Dermis blood vessel endothelial cell (primary cell): ENCODE measurements around the gene KIF1A. TPM values are rescaled to one million over a fixed set of nuclear protein-coding genes. Genes with fewer than 3 reads are reported as not detected.
"Not testable (repeated sequence)": the region's sequence is repeated elsewhere in the genome, so short reads cannot be mapped to it uniquely, and the experiment has no call there.

Experiments
- DNase-seq: peaks from one replicate; pipeline ENCODE4 v3.0.0; 2010
- total RNA-seq: library from RNA; depleted of rRNA; stranded (reverse); fragments of >200 nt; gene quantifications from 2 replicates; pipeline ENCODE4 v1.2.3, GENCODE V29; 2014

KIF1A gene
- total RNA-seq, 1 donor from 2014 or later, result not detected

DNA sequence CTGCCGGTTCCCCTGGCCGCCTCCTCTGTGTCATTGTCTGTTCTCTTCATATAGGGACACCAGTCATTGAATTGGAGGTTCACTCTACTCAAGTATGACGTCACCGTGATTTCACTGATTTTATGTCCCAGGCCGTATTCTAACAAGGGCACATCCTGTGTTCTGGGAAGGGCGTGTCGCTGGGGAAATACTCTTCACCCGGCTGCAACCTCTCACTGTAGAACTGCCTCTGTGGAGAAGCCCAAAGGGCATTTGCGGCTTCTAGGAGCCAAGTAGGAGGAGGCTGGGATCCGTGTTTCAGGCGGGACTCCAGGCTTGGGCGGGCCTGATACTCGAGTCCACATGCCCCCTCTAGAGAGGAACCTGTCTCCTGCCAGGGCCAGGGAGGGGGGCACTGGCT, 123.5 kb downstream of the KIF1A start:
- not testable (repeated sequence) for DNase-seq

DNA sequence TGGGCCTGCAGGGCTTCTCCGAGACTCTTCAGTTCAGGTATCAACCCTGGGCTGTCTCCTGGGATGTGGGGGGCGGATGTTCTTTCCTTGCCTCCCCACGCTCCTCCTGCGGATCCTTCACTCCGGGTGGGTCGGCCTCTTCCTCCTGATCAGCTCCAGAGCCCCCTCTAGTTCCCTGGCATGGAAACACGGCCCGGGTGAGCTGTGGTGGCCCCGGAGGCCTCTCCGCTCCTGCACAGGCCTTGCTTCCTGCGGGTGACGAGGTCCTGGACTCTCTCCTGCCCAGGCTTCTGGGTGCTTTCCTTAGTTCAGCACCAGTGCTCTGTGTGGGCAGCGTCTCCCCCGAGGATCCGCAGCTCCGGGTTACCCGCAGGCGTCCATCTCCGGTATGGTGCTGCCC, 124.4 kb downstream of the KIF1A start:
- DNase-seq, result not testable (repeated sequence)

DNA sequence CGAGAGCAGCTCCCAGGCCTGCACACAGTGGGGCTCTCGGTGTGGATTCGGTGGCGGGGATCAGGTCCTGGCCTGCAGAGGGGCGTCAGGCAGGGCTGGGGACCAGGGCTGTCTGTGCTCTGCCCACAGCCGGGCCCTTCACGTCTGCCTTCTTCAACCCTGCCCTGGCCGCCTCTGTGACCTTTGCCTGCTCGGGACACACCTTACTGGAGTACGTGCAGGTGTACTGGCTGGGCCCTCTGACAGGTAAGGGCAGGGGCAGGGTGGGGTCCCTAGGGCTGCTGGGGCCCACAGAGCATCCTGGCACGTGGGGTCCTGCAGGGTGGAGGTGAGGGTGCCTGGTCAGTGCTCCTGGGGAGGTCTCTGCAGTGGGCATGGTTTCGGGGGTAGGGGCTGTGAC, 125.7 kb downstream of the KIF1A start:
- not testable (repeated sequence) for DNase-seq

DNA sequence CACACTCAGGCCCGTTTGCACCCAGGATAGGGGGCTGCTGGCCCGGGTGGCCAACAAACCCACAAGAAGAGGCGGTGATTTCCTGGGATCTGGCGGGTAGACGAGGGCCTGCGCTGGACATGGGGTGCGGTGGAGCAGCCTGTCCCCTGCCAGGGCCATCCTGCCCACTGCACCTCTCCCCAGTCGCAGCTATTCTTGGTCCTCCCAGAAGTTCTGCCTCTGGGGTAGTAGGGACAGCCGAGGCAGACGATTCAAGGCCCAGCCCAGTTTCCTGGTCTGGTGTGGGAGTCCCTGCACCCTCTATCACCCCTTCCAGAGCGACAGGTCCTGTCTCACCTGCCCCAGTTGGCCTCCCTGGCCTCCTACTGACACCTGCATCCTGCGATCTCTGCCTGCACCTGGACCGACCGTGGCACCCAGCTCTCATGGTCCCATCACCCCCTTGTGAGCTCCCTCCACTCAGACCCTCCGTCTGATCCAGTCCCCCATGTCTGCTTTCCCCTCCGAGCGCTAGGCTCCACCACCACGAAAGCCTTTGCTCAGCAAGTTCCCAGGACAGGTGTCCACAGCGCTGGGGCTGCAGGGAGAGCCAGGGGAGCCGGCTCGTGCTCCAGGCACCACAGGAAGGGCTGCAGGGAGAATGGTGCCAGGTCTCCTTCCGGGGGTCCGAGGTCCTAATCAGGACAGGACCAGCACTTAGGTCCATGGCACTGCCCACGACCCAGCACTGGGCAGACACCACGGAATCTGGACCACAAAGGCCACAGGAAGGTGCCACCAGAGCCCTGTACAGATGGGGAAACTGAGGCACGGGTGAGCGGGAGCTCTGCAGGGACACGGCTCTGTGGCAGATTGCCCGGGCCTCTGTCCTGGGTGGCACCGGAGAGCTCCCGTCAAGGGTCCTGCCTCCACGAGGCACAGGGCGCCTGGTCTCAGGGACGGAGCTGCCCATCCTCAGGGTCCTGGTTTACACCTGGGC, 127.1 kb downstream of the KIF1A start:
- DNase-seq, result not testable (repeated sequence)

DNA sequence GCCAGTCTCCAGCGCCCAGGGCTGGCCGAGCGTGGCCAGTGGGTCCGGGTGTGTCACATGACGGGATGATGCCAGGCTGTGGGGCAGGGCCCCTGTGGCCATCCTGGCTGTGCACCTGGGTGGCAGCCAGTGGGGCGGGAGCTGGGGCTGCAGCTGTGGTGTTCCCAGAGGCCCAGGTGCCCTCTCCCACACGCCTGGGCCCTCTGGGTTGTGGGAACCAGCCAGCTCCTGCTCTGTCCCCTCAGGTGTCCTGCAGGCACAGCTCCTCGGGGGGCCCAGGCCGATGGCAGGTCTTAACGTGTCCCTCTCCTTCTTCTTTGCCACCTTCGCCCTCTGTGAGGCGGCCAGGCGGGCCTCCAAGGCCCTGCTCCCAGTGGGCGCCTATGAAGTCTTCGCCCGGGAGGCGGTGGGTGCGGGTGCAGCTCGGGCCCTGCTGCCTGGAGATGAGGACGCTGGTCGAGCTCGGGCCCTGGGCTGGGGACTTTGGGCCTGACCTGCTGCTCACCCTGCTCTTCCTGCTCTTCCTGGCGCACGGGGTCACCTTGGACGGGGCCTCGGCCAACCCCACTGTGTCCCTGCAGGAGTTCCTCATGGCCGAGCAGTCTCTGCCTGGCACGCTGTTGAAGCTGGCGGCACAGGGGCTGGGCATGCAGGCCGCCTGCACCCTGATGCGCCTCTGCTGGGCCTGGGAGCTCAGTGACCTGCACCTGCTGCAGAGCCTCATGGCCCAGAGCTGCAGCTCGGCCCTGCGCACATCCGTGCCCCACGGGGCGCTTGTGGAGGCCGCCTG, 128.2 kb downstream of the KIF1A start, which contains the start of gene AQP12A:
Gene AQP12A (plus strand): TSS at position 236 of the 790 bp plus-strand sequence. CDS start 48 bp downstream, at position 284.
- DNase-seq, result not testable (repeated sequence)

DNA sequence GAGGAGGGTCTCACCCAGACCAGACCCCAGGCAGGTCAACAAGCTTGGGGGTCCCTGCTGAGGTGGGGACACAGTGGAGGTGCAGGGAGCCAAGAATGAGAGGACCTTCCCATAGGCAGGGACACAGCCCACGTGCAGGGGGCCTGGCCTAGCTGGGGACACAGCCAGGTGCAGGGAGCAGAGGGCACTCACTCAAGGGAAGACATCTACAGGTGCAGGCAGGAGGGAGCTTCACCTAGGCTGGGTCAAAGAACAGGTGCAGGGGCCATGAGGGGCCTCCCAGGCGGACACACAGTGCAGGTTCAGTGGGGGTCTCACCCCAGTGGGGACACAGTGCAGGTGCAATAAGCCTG, 129.0 kb downstream of the KIF1A start:
- not testable (repeated sequence) for DNase-seq

DNA sequence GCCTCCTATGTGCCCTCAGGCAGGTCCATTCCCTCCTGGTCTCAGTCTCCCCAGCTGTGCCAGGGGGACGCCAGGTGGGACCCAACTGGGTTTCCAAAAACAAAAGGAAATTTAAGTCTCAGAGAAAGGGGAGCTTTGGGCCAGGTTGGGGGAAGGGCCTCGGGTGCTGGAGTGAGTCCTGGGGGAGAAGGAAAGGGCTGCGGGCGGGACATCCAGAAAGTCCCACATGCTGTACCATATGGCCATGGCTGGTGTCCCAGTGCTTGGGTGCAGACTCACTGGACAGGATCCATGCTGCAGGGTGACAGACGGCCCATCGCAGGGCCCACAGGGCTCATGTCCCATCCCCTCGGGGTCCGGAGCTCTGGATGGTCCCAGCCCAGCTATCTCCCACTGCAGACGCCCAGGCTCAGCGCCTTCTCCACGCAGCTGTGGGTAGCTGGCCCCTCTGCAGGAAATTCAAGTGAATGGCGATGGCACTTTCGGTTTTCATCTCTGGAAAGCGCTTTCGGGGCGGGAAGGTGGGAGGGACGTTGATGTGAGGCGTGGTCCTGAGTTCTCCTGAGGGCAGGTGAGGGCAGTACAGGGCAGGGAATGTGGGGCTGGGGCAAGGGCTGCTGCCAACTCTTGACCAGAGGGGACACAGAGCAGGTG, 129.5 kb downstream of the KIF1A start:
- not testable (repeated sequence) for DNase-seq

DNA sequence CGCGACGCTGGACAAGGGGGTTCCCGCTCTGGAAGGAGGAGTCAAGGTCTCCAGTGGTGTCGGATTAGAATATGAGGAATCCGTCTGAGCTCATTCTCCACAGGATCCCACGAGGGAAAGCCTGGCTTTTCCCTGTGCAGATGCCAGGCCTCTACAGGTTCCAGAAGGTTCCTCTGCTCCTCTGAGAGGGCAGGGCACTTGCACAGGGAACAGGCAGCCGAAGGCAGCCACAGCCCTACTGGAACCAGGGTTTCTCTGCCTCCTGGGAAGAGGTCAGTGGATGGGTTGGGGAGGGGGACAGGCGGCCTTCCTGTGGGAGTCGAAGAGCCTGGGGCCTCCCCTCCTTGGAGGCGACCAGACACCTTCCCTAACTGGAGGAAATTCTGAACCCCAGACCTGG, 130.0 kb downstream of the KIF1A start:
- DNase-seq, result no peak

DNA sequence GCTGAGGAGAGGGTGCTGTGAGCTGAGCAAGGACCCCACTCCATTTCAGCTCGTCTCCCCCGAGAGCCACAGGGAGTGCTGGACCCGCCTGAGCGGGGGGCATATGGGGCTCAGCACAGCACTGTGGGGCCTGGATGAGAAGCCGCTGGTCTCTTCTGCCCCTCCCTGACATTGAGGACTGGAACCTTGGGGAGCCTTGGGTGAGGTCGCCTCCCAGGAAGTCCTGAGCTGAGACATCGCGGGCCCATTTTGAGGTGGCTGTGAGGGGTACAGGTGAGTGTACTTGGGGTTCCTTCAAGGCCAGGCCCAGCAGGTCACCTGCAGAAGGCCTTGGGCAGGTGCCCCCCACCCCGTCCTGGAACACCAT, 131.5 kb downstream of the KIF1A start:
- DNase-seq, result no peak

DNA sequence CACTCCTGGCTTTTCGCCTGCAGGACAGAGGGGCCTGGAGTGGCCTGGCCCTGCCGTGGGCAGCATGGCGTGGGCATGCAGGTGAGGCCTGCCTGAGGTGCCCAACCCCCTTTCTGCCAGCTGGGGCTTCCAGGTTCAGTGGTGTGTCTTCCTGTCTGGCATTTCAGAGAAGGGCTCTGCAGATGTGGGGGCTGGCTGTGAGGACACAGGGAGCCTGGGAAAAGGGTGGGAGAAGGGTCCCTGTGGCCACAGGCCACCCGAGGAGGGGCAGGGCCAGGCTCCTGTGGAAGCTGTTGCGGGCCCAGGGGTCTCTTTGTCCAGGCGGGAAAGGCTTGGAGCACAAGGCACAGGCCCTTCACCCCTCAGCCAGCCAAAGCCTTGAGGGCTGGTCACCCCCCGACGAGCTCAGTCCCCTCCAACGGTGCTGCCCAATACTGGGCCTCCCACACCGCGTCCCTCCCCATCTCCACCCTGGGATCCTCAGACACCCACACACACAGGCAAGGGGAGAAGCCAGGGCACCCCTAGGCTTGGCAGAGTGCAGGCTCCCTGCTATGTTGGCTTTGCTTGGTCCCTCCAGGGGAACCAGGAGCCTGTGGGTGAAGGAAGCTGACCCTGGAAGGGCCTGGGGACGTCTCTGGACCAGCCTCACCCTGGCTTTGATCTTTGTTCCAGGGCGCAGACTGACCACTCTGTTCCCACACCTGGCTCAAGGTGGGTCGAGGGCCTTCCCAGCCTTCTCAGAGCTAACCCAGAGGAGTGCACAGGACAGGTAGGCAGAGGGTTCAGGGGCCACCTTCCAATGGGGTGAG, 132.1 kb downstream of the KIF1A start:
- no peak for DNase-seq

DNA sequence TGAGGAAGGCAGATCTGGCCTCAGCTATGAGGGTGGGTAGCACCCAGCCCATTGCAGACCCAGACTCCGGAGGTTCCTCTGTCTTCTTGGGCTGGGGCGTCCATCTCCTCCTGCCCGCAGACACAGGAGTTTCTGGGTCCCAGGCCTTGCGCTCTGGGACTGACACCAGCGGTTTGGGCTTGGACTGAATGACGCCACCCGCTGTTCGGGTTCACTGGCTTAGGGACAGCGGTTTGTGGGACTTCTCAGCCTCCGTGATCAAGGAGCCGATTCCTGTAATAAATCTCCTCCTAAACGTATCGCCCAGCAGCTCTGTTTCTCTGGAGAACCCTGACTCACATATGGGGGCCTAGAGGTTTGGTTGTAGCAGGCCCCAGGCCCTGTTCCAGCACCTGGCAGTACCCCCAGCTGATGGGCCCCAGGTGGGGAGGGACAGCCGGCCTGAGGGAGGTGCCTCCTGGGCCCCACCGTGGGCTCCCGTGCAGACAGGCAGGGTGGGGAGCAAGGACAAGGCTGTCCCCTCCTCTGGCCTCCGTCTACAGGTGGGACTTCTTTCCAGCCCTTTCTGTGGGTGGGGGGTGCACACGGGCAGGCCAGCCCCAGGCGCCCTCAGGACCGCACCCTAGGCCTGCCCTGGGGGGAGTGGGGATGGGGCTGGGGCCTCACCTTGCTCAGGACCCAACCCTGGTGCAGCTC, 132.8 kb downstream of the KIF1A start:
- no peak for DNase-seq

DNA sequence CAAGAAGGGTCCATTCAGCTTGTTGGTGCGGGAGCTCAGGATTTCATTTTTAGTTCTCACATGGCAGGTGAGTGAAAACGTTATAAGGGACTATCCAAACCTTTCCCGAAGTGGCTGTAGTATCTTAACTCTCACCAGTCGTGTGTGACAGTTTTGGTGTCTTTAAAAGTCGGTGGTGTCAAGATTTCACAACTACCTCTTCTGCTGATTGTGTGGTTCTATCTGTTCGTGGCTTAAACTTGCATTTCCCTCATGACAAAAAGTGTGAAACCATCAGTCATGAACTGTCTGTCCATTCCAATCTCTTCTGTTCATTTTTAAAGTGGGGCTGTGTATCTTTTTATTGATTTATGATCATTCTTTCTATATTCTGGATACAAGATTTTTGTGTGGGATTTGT, 133.6 kb downstream of the KIF1A start:
- DNase-seq, result no peak

DNA sequence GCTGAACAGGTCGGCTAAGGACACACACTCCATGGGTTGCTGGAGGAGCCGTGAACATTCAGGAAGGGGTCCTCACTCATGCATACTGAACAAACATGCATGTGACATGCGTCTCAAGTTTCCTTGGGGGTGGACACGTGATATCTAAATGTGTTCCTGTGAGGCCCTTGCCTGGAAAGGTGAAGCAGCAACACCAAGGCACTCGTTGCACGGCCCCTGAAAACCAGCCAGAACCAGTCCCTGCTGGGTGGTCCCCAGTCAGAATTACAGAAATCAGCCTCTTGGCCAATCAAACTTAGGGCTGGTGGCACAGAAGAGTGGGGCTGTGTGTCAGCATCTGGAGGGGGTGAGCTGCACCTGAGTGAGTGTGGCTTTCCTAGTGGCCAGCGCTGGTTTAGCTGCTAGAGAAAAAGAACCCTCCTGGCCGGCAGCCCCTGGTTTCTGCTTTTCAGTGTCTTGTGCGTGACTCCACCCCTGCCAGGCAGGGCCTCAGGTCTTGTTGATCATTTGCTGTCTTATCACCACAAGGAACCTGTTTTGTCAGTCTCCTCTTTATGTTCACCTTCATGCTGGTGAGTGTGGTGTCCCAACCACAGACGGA, 134.1 kb downstream of the KIF1A start:
- DNase-seq, result no peak

DNA sequence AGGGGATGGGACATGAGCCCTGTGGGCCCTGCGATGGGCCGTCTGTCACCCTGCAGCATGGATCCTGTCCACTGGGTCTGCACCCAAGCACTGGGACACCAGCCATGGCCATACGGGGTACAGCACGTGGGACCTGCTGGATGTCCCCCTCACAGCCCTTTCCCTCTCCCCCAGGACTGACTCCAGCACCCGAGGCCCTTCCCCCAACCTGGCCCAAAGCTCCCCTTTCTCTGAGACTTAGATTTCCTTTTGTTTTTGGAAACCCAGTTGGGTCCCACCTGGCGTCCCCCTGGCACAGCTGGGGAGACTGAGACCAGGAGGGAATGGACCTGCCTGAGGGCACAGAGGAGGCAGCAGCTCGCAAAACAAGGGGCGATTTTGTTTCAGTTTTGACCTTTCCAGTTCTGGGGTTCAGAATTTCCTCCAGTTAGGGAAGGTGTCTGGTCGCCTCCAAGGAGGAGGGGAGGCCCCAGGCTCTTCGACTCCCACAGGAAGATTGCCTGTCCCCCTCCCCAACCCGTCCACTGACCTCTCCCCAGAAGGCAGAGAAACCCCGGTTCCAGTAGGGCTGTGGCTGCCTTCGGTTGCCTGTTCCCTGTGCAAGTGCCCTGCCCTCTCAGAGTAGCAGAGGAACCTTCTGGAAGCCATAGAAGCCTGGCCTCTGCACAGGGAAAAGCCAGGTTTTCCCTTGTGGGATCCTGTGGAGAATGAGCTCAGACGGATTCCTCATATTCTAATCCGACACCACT, 135.9 kb downstream of the KIF1A start:
- DNase-seq, result not testable (repeated sequence)

DNA sequence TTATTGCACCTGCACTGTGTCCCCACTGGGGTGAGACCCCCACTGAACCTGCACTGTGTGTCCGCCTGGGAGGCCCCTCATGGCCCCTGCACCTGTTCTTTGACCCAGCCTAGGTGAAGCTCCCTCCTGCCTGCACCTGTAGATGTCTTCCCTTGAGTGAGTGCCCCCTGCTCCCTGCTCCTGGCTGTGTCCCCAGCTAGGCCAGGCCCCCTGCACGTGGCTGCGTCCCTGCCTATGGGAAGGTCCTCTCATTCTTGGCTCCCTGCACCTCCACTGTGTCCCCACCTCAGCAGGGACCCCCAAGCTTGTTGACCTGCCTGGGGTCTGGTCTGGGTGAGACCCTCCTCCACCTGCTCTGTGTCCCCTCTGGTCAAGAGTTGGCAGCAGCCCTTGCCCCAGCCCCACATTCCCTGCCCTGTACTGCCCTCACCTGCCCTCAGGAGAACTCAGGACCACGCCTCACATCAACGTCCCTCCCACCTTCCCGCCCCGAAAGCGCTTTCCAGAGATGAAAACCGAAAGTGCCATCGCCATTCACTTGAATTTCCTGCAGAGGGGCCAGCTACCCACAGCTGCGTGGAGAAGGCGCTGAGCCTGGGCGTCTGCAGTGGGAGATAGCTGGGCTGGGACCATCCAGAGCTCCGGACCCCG, 136.6 kb downstream of the KIF1A start:
- not testable (repeated sequence) for DNase-seq

DNA sequence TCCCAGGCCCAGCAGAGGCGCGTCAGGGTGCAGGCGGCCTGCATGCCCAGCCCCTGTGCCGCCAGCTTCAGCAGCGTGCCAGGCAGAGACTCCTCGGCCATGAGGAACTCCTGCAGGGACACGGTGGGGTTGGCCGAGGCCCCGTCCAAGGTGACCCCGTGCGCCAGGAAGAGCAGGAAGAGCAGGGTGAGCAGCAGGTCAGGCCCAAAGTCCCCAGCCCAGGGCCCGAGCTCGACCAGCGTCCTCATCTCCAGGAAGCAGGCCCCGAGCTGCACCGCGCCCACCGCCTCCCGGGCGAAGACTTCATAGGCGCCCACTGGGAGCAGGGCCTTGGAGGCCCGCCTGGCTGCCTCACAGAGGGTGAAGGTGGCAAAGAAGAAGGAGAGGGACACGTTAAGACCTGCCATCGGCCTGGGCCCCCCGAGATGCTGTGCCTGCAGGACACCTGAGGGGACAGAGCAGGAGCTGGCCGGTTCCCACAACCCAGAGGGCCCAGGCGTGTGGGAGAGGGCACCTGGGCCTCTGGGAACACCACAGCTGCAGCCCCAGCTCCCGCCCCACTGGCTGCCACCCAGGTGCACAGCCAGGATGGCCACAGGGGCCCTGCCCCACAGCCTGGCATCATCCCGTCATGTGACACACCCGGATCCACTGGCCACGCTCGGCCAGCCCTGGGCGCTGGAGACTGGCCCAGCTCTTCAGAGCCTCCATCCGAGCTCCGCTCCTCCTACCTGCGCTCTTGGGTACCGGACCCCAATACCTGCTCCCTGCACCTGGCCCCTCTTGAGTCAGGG, 137.4 kb downstream of the KIF1A start, which contains the start of gene AQP12B:
Gene AQP12B (minus strand): TSS at position 455 of the 794 bp plus-strand sequence. CDS start 48 bp downstream, at position 407.
- not testable (repeated sequence) for DNase-seq

DNA sequence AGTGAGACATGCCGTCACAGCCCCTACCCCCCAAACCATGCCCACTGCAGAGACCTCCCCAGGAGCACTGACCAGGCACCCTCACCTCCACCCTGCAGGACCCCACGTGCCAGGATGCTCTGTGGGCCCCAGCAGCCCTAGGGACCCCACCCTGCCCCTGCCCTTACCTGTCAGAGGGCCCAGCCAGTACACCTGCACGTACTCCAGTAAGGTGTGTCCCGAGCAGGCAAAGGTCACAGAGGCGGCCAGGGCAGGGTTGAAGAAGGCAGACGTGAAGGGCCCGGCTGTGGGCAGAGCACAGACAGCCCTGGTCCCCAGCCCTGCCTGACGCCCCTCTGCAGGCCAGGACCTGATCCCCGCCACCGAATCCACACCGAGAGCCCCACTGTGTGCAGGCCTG, 139.8 kb downstream of the KIF1A start:
- DNase-seq, result not testable (repeated sequence)

DNA sequence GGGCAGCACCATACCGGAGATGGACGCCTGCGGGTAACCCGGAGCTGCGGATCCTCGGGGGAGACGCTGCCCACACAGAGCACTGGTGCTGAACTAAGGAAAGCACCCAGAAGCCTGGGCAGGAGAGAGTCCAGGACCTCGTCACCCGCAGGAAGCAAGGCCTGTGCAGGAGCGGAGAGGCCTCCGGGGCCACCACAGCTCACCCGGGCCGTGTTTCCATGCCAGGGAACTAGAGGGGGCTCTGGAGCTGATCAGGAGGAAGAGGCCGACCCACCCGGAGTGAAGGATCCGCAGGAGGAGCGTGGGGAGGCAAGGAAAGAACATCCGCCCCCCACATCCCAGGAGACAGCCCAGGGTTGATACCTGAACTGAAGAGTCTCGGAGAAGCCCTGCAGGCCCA, 141.1 kb downstream of the KIF1A start:
- DNase-seq, result not testable (repeated sequence)

DNA sequence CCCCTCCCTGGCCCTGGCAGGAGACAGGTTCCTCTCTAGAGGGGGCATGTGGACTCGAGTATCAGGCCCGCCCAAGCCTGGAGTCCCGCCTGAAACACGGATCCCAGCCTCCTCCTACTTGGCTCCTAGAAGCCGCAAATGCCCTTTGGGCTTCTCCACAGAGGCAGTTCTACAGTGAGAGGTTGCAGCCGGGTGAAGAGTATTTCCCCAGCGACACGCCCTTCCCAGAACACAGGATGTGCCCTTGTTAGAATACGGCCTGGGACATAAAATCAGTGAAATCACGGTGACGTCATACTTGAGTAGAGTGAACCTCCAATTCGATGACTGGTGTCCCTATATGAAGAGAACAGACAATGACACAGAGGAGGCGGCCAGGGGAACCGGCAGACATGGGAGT, 142.0 kb downstream of the KIF1A start:
- not testable (repeated sequence) for DNase-seq
